Endodermal cell (in vitro differentiated cells): ENCODE data around the gene RPS5. TPM values are rescaled to one million over a fixed set of nuclear protein-coding genes. Genes with fewer than 3 reads are reported as not detected.
A peak's percentile ranks its signal among the peaks of the same experiment; 100 is the strongest.

Experiments
- DNase-seq: peaks from one replicate; pipeline ENCODE4 v3.0.0-alpha.2; 2017
- H3K27ac ChIP-seq: 2 replicates; pipeline ENCODE4 v1.5.1; 2013; ENCODE audit warnings: mild to moderate bottlenecking, low read depth, low read length, moderate library complexity
- H3K27me3 ChIP-seq: 2 replicates; pipeline ENCODE4 v1.6.1; 2013; ENCODE audit warnings: mild to moderate bottlenecking, low read length, moderate library complexity; ENCODE audit not compliant: insufficient read depth, control insufficient read depth, poor library complexity, severe bottlenecking
- H3K36me3 ChIP-seq: 2 replicates; pipeline ENCODE4 v1.7.0; 2013; ENCODE audit warnings: mild to moderate bottlenecking, low read length, moderate library complexity; ENCODE audit not compliant: control insufficient read depth, insufficient read depth
- H3K4me1 ChIP-seq: one replicate; pipeline ENCODE4 v1.7.0; 2013; ENCODE audit warnings: low read length; ENCODE audit not compliant: control insufficient read depth, insufficient read depth
- H3K4me3 ChIP-seq: 2 replicates; pipeline ENCODE4 v1.5.1; 2013; ENCODE audit warnings: mild to moderate bottlenecking, low read length, moderate library complexity
- H3K9ac ChIP-seq: 2 replicates; pipeline ENCODE4 v1.6.1; 2013; ENCODE audit warnings: mild to moderate bottlenecking, low read length, moderate library complexity; ENCODE audit not compliant: poor library complexity, severe bottlenecking; ENCODE audit errors: extremely low read depth
- H3K9me3 ChIP-seq: 2 replicates; pipeline ENCODE4 v1.6.1; 2013; ENCODE audit warnings: mild to moderate bottlenecking, low read length, moderate library complexity; ENCODE audit not compliant: control insufficient read depth
- H3K27ac Mint-ChIP-seq: 2 replicates; pipeline ENCODE4 v1.8.0; 2020; ENCODE audit warnings: mixed read lengths
- H3K27me3 Mint-ChIP-seq: 2 replicates; pipeline ENCODE4 v1.8.0; 2021; ENCODE audit warnings: mild to moderate bottlenecking, mixed read lengths; ENCODE audit not compliant: insufficient read depth
- H3K36me3 Mint-ChIP-seq: 2 replicates; pipeline ENCODE4 v1.8.0; 2020; ENCODE audit warnings: low read depth, mixed read lengths
- H3K4me1 Mint-ChIP-seq: 2 replicates; pipeline ENCODE4 v1.8.0; 2020; ENCODE audit warnings: mixed read lengths
- H3K4me3 Mint-ChIP-seq: 2 replicates; pipeline ENCODE4 v1.8.0; 2020; ENCODE audit warnings: mild to moderate bottlenecking, moderate library complexity, mixed read lengths
- H3K9me3 Mint-ChIP-seq: 2 replicates; pipeline ENCODE4 v1.8.0; 2020; ENCODE audit warnings: mild to moderate bottlenecking, mixed read lengths
- WGBS, 2 experiments: methylation state at CpG; one replicate each; pipeline versions ENCODE4 v1.1.5 to v1.1.7; 2013; ENCODE audit warnings: missing lambda C conversion rate in 2 of 2, mixed read lengths in 1 of 2; ENCODE audit not compliant: insufficient coverage in 1 of 2, insufficient read length in 1 of 2; 5-methylcytosine and 5-hydroxymethylcytosine counted together
- total RNA-seq, 2 donors: library from RNA; stranded (reverse); fragmentation: NEBNext Ultra II Directional in 1 of 2; extraction: Animal tissue kit (Norgen Biotek cat#: 25700) in 1 of 2; gene quantifications; 2 replicates in 1 of 2; 3 replicates in 1 of 2; pipeline ENCODE4 v1.2.1, GENCODE V29; 2021
- TF ChIP-seq, protein P1 (sequence below): fragments of 200-600 bp; sonication (generic); conservative IDR thresholded peaks from 2 replicates; pipeline ENCODE4 v1.5.0; 2021; ENCODE audit warnings: antibody characterized with exemption, mild to moderate bottlenecking

RPS5 gene
- total RNA-seq, 2 donors from 2014 or later, result 896 to 1,039 TPM

DNA sequence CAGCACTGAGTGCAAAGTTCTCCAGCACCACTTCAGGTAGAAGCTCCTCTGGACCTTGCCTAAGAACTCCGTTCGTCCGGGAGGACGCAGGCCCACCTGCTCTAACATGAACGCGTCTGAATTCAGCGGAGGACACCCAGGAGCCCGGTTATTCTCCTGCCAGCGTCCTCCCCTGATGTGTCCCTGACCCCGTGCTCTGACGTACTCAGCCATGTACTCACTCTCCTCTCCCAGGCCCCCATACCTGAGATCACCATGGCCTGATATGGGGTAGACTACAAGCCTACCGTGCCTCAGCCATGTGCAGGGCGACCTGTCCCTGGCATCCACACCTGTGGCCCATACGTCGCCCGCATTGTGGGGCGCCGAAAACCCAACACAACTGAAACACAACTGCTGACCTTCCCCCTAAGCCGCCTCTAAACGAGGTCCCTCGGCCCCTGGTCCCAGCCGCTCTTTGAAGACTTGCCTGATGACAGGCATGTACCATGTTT is 20.6 kb downstream of the RPS5 start:
- no peaks in the 10 kb centered on the region for H3K36me3 ChIP-seq
- peak overlapping the region; percentile 86 for H3K9ac ChIP-seq
- DNase-seq, result peak; percentile 69
- Mint-ChIP-seq H3K4me3 (peak overlapping the region; percentile 77), H3K9me3 (peaks cover 7% of the 10 kb centered on the region), H3K27me3 (peaks cover 8% of the 10 kb centered on the region), H3K27ac (peak overlapping the region; percentile 93), H3K36me3 (peaks cover 10% of the 10 kb centered on the region), H3K4me1 (peaks cover 17% of the 10 kb centered on the region)
- peak overlapping the region; percentile 95 for H3K4me3 ChIP-seq
- no peaks in the 10 kb centered on the region for H3K27me3 ChIP-seq
- peak overlapping the region; percentile 44 for H3K27ac ChIP-seq
- no peaks in the 10 kb centered on the region for H3K4me1 ChIP-seq
- 21 to 26% methylated on average over 14 to 22 of the region's 22 CpGs for WGBS, 2 experiments
- no peaks in the 10 kb centered on the region for H3K9me3 ChIP-seq
- TF ChIP-seq, protein P1, sequence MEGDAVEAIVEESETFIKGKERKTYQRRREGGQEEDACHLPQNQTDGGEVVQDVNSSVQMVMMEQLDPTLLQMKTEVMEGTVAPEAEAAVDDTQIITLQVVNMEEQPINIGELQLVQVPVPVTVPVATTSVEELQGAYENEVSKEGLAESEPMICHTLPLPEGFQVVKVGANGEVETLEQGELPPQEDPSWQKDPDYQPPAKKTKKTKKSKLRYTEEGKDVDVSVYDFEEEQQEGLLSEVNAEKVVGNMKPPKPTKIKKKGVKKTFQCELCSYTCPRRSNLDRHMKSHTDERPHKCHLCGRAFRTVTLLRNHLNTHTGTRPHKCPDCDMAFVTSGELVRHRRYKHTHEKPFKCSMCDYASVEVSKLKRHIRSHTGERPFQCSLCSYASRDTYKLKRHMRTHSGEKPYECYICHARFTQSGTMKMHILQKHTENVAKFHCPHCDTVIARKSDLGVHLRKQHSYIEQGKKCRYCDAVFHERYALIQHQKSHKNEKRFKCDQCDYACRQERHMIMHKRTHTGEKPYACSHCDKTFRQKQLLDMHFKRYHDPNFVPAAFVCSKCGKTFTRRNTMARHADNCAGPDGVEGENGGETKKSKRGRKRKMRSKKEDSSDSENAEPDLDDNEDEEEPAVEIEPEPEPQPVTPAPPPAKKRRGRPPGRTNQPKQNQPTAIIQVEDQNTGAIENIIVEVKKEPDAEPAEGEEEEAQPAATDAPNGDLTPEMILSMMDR, result no peak

DNA sequence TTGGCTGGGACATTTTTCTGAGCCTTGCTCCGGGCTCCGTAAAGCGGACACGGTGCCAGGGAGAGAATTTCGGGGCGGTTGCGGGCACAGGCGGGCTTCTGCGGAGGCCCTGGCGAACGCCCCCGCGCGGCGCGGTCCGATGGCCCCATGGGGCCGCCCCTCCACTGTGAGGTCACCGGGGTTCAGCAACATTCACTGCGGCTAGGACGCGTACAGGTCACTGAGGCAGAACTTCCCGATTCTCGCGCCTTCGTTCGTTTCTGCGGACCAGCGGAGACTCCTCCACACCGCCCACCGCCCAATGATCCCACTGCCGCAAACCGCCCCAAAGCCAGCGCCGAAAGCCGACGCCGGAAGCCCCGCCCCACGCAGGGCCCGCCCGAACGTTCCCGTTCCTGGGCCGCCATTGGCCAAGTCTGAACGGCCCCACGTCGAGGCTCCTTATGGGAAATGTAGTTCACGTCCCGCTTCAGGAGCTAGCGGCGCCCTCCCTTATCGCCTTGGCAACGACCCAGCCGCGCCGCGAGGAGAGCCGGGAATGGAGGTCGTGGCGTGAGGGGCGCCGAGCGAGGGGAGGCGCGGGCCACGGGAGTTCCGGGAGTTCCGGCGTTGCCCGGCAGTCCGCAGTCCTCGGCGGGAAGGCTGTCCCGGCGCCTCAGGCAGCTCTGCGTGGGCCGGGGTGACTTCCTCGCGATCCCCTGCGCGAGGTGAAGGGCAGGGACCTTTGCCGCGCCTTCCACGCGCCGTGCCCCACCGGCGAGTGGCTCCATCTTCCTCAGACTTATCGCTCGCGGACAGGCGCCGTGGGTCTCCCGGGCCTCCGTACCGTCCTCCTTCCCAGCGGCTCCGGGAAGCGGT is 21.3 kb downstream of the RPS5 start, which contains the start of gene ZNF584:
Gene ZNF584, plus strand, starts transcription at position 498 of the 858 bp plus-strand sequence. CDS start 499 bp downstream, outside the sequence.
- no peaks in the 10 kb centered on the region for H3K27me3 ChIP-seq
- TF ChIP-seq, protein P1, result no peak
- no peaks in the 10 kb centered on the region for H3K4me1 ChIP-seq
- Mint-ChIP-seq H3K27ac (peak within 1 kb of the TSS; percentile 93), H3K4me3 (peak within 1 kb of the TSS; percentile 77), H3K27me3 (peaks cover 8% of the 10 kb centered on the region), H3K4me1 (peaks cover 17% of the 10 kb centered on the region), H3K9me3 (peaks cover 7% of the 10 kb centered on the region), H3K36me3 (peaks cover 12% of the 10 kb centered on the region)
- peak within 1 kb of the TSS; percentile 86 for H3K9ac ChIP-seq
- 0 to 2% methylated on average over 19 to 100 of the region's 100 CpGs for WGBS, 2 experiments
- peak within 1 kb of the TSS; percentile 95 for H3K4me3 ChIP-seq
- H3K36me3 ChIP-seq, result no peaks in the 10 kb centered on the region
- no peaks in the 10 kb centered on the region for H3K9me3 ChIP-seq
- peak within 1 kb of the TSS; percentile 44 for H3K27ac ChIP-seq
- DNase-seq, result peak; percentile 98

GRCh38 chr19:58409010-58409790 is 22.1 kb downstream of the RPS5 start:
- Histone ChIP-seq H3K27me3 (no peaks in the 10 kb centered on the region), H3K4me1 (no peaks in the 10 kb centered on the region), H3K36me3 (no peaks in the 10 kb centered on the region), H3K27ac (no peak overlapping the region), H3K4me3 (peak overlapping the region; percentile 95), H3K9ac (peak overlapping the region; percentile 86), H3K9me3 (no peaks in the 10 kb centered on the region)
- Mint-ChIP-seq H3K27me3 (peaks cover 8% of the 10 kb centered on the region), H3K9me3 (peaks cover 7% of the 10 kb centered on the region), H3K36me3 (peaks cover 11% of the 10 kb centered on the region), H3K4me1 (peaks cover 17% of the 10 kb centered on the region), H3K27ac (no peak overlapping the region), H3K4me3 (peak overlapping the region; percentile 77)
- peak; percentile 65 for DNase-seq
- TF ChIP-seq, protein P1, result no peak
- WGBS, 2 experiments, result 17 to 20% methylated on average over 22 to 34 of the region's 34 CpGs
